AG04449 (cell line): ENCODE data around the gene LRRIQ1.

Experiments
- CTCF ChIA-PET: fragments of 350-600 bp; formaldehyde crosslinking; extraction: SDS; loops from one replicate; lab custom pipeline; 2021; ENCODE audit warnings: antibody characterized with exemption; lab: Yijun Ruan, JAX
- POLR2A ChIA-PET: fragments of 400-600, 350-600 bp; formaldehyde crosslinking; extraction: SDS; loops from one replicate; lab custom pipeline; 2020; ENCODE audit warnings: antibody characterized with exemption, inconsistent platforms; lab: Yijun Ruan, JAX
- DNase-seq: peaks from one replicate; pipeline ENCODE4 v3.0.0-alpha.2; 2010; ENCODE audit warnings: low read depth, low spot score
- H3K4me3 ChIP-seq: 2 replicates; pipeline ENCODE4 v1.5.1; 2011; ENCODE audit warnings: low read depth, mild to moderate bottlenecking, control low read depth, low read length
- TF ChIP-seq, protein P1 (sequence below): IDR thresholded peaks from one replicate; pipeline ENCODE4 v1.5.1; 2011; ENCODE audit warnings: mild to moderate bottlenecking, moderate library complexity, low read length, control low read depth, inconsistent platforms; ENCODE audit not compliant: insufficient read depth; ENCODE audit errors: missing control alignments

LRRIQ1 gene

DNA sequence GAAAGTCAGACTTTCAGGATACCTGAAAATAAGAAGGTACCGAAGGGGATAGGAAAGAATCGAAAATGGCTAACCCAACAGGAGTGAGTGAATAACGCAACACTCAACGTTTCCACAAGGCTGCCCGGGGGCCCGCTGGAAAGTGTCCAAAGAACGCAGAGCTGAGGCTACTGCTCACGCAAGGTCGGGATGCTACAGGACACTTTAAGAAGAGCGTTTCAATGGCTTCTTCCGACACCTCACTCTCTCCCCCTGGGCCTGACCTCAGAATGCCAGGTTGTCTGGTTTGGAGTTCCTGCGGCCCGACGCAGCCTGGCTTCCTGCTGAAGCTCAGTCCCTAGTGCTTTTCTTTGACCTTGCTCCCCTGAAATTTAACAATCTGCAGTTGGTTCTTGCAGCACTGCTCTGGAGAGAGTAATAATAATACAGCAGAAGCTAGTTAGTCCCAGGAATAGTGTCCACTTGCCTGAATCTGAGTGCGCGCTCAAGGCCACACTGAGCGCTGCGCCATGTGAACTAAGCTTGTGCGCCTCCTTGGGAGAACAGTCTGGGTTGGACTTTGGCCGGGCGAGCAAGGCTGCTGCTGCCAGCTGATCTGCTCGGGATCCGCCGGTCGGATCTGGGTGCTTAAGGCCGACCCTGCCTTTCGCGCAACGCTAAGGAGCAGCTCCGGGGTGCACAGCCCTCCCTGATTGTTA lies 241.9 kb downstream of the LRRIQ1 start:
- ChIA-PET POLR2A (interaction anchor here (0.5 kb wide), 1 partner anchor 11 kb away, joined by 3 read pairs; no protein-coding TSS in a partner anchor), CTCF (no interaction called here)
- H3K4me3 ChIP-seq: no peak overlapping the region
- no peak for DNase-seq
- TF ChIP-seq, protein P1, sequence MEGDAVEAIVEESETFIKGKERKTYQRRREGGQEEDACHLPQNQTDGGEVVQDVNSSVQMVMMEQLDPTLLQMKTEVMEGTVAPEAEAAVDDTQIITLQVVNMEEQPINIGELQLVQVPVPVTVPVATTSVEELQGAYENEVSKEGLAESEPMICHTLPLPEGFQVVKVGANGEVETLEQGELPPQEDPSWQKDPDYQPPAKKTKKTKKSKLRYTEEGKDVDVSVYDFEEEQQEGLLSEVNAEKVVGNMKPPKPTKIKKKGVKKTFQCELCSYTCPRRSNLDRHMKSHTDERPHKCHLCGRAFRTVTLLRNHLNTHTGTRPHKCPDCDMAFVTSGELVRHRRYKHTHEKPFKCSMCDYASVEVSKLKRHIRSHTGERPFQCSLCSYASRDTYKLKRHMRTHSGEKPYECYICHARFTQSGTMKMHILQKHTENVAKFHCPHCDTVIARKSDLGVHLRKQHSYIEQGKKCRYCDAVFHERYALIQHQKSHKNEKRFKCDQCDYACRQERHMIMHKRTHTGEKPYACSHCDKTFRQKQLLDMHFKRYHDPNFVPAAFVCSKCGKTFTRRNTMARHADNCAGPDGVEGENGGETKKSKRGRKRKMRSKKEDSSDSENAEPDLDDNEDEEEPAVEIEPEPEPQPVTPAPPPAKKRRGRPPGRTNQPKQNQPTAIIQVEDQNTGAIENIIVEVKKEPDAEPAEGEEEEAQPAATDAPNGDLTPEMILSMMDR: no peak

- H3K4me3 ChIP-seq: no peak overlapping the region
- ChIA-PET POLR2A (no interaction called here), CTCF (no interaction called here)
- no peak for DNase-seq
- TF ChIP-seq, protein P1: no peak
Measured at GRCh38 chr12:85278598-85279448, 242.7 kb downstream of the LRRIQ1 start.

GRCh38 chr12:85279449-85280164 lies 243.5 kb downstream of the LRRIQ1 start:
- DNase-seq: no peak
- CTCF ChIA-PET: no interaction called here
- POLR2A ChIA-PET: no interaction called here
- TF ChIP-seq, protein P1: no peak
- H3K4me3 ChIP-seq: peak overlapping the region; percentile 59

- H3K4me3 ChIP-seq: peak within 1 kb of the TSS; percentile 59
- TF ChIP-seq, protein P1: no peak
- CTCF ChIA-PET: no interaction called here
- POLR2A ChIA-PET: no interaction called here
- DNase-seq: no peak
Measured at GRCh38 chr12:85280165-85280983, 244.2 kb downstream of the LRRIQ1 start, which contains the start of gene ALX1. Gene ALX1 (plus strand): TSS chr12:85280220. CDS start chr12:85280262, 42 bp downstream.

- ChIA-PET POLR2A (no interaction called here), CTCF (no interaction called here)
- DNase-seq: no peak
- TF ChIP-seq, protein P1: no peak
- peak overlapping the region; percentile 59 for H3K4me3 ChIP-seq
Measured at GRCh38 chr12:85280984-85281630, 245.0 kb downstream of the LRRIQ1 start.
